Right cardiac atrium (tissue), 5 donors: ENCODE data around the gene NCKAP5. TPM values are rescaled to one million over a fixed set of nuclear protein-coding genes. Genes with fewer than 3 reads are reported as not detected.

Source experiments
- ATAC-seq, 2 donors: fragments of 200-7000 bp; cut with Tn5 transposase; one replicate each; pipeline versions ENCODE4 v1.8.0 to v1.9.1; 2020; ENCODE audit warnings: moderate library complexity in 2 of 2, mild to moderate bottlenecking in 1 of 2
- DNase-seq, 3 donors: peaks; one replicate each; pipeline ENCODE4 v3.0.0-alpha.2; 2020
- H3K27ac ChIP-seq: one replicate; pipeline ENCODE4 v1.5.1; 2013; ENCODE audit warnings: mild to moderate bottlenecking, low read length, control low read depth, moderate library complexity
- H3K27me3 ChIP-seq: one replicate; pipeline ENCODE4 v1.6.1; 2013; ENCODE audit not compliant: control insufficient read depth, insufficient read depth
- H3K4me1 ChIP-seq: one replicate; pipeline ENCODE4 v1.6.1; 2013; ENCODE audit warnings: low read length; ENCODE audit not compliant: control insufficient read depth, insufficient read depth
- H3K4me3 ChIP-seq: one replicate; pipeline ENCODE4 v1.5.1; 2013; ENCODE audit warnings: low read length, control low read depth
- H3K9me3 ChIP-seq: one replicate; pipeline ENCODE4 v1.6.1; 2013; ENCODE audit warnings: low read length; ENCODE audit not compliant: control insufficient read depth
- WGBS: extraction: QIAGEN DNeasy Blood & Tissue Kit; methylation state at CpG from one replicate; pipeline ENCODE4 v1.1.7; 2013; 5-methylcytosine and 5-hydroxymethylcytosine counted together
- intact Hi-C, 4 donors: fragments of 100-400 bp; cut with DNase I; formaldehyde crosslinking; loops; one replicate each; pipeline versions ENCODE4 v1.11.0 to v1.14.0; 2022 to 2023
- polyA plus RNA-seq: library from polyadenylated mRNA; stranded (reverse); fragments of 200-250 nt; gene quantifications from one replicate; pipeline ENCODE4 v1.2.3, GENCODE V29; 2013
- total RNA-seq, 4 donors: library from RNA; stranded (reverse); fragmentation: NEBNext Ultra II Directional; extraction: Animal tissue kit (Norgen Biotek cat#: 25700); gene quantifications; one replicate each; pipeline ENCODE4 v1.2.1, GENCODE V29; 2021
- donor health status: healthy with polysubstance abuse.
- donor health status: DM: no; HTN: yes; CAD: no.
- donor health status: DM: no; HTN: no; CAD: no.
- donor health status: DM: no; HTN: yes; CAD: no; lungs with severe emphysema.
- donor health status: DM: yes; HTN: yes; CAD: no.

NCKAP5 gene
- total and polyA plus RNA-seq, 5 donors = 3.8 to 11.1 (median 7.3) TPM

DNA sequence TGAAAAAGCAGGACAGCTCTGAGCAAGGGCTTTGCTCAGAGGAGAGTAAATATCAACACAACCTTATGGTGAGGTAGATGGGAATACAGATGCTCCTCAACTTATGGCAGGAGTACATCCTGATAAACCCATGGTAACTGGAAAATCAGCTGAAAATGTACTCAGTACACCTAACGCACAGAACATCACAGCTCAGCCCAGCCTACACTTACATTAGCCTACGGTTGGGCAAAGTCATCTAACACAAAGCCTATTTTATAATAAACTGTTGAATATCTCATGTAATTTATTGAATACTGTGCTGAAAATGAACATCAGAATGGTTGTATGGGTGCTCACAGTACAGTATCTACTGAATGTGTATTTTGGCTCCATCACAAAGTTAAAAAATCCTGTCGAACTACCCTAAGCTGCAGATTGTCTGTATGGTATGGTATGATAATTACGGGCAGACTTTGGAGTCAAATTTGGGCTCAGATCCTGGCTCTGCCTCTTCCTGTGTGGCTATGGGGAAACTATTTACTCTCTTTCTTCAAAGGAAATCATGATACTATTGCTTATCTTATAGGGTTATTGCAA lies 778.0 kb downstream of the NCKAP5 start:
- no peaks in the 10 kb centered on the region for H3K4me1 ChIP-seq
- ATAC-seq (no peak), DNase-seq (no peak)
- H3K27me3 ChIP-seq = no peaks in the 10 kb centered on the region
- no peak overlapping the region for H3K27ac ChIP-seq
- no peak overlapping the region for H3K4me3 ChIP-seq
- no peaks in the 10 kb centered on the region for H3K9me3 ChIP-seq
- intact Hi-C loops = no loop called here
- 33% methylated on average over 4 of the region's 4 CpGs for WGBS

DNA sequence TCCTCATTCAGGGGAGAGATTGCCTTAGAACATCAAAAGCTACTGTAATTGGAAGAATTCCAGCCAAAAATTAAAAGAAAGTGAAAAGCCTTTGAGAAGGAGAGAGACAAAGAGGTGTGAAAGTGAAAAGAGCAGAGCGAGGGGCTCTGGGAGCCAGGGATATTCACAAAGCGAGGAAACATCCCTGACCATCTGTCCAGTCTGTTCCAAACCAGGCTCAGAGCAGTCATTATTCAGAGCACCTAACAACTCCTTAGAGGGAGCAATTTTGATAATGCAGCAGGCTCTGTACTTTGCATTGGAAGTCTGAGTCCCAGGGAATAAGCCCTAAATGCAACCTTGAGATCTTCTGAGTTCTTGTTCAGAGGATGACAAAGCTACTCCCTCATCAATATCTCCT lies 779.2 kb downstream of the NCKAP5 start:
- ATAC-seq = no peak
- Histone ChIP-seq H3K27ac (no peak overlapping the region), H3K4me3 (no peak overlapping the region), H3K4me1 (no peaks in the 10 kb centered on the region), H3K27me3 (no peaks in the 10 kb centered on the region), H3K9me3 (no peaks in the 10 kb centered on the region)
- intact Hi-C loops = no loop called here
- DNase-seq = no peak
- WGBS = 94% methylated on average over 2 of the region's 2 CpGs

DNA sequence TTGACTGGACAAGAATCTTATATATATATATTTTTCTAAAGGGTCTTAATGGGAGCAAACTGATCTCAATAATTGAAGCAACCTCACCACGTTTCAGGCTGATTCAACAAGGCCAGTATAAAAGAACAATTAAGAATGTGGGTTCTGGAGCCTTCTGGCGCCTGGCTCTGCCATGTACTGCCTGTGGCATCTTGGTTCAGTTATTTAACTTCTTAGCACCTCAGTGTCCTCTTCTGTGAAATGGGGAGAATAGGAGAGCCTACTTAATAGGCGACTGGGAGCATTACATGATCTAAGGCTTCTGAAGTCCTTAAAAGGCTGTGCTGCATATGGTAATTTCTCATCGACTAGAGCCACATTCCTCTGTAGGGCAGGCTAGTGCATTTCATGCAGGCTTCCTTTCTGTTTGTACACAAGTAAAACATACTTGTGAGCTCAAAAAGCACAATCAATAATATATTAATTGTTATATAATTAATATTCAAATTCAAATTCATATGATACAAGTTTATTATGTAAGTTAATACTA lies 779.9 kb downstream of the NCKAP5 start:
- 64% methylated on average over 4 of the region's 4 CpGs for WGBS
- DNase-seq (no peak), ATAC-seq (no peak)
- Histone ChIP-seq H3K4me1 (no peaks in the 10 kb centered on the region), H3K27ac (no peak overlapping the region), H3K4me3 (no peak overlapping the region), H3K27me3 (no peaks in the 10 kb centered on the region), H3K9me3 (no peaks in the 10 kb centered on the region)
- intact Hi-C loops = no loop called here

DNA sequence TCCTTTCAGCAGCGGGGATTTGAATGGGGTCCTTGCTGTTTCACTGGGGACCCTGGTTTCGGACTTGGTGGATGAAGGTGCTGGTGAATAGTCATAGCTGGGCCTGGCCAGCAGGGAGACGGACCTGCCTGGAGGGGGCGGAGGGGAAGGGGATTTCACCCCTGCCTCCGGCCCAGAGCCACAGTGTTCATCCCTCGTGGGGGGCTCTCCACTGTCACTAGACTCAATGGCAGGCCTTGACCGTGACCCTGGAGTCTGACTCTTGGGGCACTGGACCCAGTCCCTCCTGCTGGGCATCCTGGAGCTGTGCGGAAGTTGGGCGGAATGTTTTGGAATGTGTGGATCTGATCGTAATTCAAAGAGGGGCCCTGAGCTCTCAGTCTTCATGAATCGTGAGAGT lies 784.4 kb downstream of the NCKAP5 start:
- WGBS = 86% methylated on average over 11 of the region's 11 CpGs
- H3K27me3 ChIP-seq = no peaks in the 10 kb centered on the region
- no peak overlapping the region for H3K4me3 ChIP-seq
- no peak overlapping the region for H3K27ac ChIP-seq
- ATAC-seq = no peak
- no peaks in the 10 kb centered on the region for H3K4me1 ChIP-seq
- intact Hi-C loops = no loop called here
- DNase-seq = no peak
- H3K9me3 ChIP-seq = no peaks in the 10 kb centered on the region

DNA sequence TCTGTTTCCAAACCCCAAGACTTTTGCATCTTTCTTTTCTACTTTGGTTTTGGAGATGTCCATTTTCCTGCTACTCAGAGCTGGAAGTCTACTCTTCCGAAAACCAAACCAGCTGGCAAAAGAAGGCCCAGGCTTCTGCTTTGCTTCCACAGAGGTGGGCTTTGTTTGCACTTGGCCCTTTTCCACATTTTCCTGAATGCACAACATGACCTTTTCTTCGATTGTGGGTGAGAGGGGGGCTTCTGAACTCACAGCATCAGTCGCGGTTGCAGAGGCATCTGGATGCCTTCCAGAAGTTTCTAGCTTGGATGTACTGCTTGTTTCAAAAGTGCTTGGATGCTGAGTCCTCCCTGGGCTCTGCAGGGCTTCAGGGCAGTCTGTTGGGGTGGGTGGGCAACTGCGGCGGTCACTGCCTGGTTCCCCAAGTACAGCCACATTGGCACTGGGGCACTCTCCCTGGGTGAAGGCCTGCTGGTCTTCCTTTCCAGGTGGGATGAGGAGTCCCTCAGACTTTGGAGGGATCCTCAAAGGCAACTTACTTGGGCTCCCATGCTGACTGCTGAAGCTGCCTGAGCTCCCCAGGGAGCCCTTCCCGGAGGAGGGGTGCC lies 786.0 kb downstream of the NCKAP5 start:
- H3K27ac ChIP-seq = no peak overlapping the region
- whole genome bisulfite sequencing = 81% methylated on average over 7 of the region's 7 CpGs
- H3K4me3 ChIP-seq = no peak overlapping the region
- DNase-seq (no peak), ATAC-seq (no peak)
- no peaks in the 10 kb centered on the region for H3K4me1 ChIP-seq
- intact Hi-C loops = no loop called here
- H3K27me3 ChIP-seq = no peaks in the 10 kb centered on the region
- no peaks in the 10 kb centered on the region for H3K9me3 ChIP-seq

DNA sequence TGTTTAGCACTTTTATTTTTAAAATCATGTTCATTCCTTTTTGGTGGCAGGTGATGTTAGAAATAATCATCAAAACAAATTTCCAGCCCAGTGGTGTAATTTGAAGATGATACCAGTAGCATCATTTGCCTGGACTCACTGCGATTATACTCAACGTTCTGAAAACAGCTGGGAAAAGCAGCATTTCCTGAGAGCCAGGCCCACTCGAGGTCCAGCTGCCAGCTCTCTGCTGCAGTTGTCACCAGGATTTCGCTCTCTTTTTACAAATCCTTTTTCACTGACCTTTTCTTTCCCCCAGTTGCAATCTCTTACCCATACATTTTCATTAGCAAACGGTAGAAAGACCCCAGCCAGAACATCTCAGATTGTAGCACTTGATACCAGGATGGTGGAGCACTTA lies 787.6 kb downstream of the NCKAP5 start:
- Histone ChIP-seq H3K4me3 (no peak overlapping the region), H3K4me1 (no peaks in the 10 kb centered on the region), H3K27me3 (no peaks in the 10 kb centered on the region), H3K9me3 (no peaks in the 10 kb centered on the region), H3K27ac (no peak overlapping the region)
- DNase-seq (no peak), ATAC-seq (no peak)
- intact Hi-C loops = no loop called here
- 50% methylated on average over 5 of the region's 5 CpGs for WGBS

DNA sequence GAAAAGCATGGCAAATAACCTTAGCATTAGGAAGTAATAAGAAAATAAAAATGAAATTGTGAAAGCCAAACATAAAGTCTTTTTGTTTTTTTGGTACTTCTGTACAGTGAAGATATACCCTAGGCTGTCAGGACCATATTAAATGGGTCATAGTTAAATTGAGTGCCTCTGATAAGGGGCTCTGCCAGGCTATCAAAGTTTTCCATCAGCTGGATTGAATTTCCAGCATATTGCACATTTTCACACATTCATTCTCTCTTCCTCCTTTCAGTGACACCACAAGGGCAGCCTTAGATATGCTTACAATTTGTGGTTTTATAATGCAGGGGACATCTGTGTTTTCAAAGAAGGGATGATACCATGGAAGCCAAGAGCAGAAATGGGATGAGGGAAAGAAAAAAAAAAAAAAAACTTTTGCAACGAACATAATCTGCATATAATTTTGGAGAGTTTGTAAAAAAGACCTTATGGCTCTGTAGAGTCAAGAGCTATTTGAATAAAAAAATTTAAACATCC lies 789.0 kb downstream of the NCKAP5 start:
- no peaks in the 10 kb centered on the region for H3K4me1 ChIP-seq
- H3K27ac ChIP-seq = no peak overlapping the region
- no peak overlapping the region for H3K4me3 ChIP-seq
- WGBS = 69% methylated on average over 1 of the region's 1 CpG
- no peaks in the 10 kb centered on the region for H3K9me3 ChIP-seq
- no peaks in the 10 kb centered on the region for H3K27me3 ChIP-seq
- intact Hi-C loops = no loop called here
- no peak for DNase-seq
- ATAC-seq = no peak

DNA sequence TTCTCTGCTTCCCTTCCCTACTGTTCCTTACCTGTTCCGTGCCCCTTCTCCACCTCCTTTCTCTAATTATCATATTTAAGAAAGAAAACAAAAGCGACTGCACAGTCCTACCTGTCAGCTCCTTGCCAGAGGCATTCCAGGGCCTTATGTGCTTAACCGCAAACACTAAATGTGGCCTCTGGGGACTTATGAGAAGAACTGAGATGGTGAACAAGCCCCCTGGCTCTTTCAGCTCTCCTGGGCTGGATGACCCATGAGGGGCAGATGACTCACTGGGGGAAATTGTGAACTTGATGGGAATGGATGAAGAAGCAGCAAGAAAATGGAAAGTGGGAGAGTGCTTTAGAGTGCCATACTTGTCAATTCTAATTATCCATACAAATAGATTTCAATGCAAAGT lies 792.0 kb downstream of the NCKAP5 start:
- intact Hi-C loops = no loop called here
- no peaks in the 10 kb centered on the region for H3K27me3 ChIP-seq
- H3K27ac ChIP-seq = no peak overlapping the region
- DNase-seq = no peak
- 64% methylated on average over 3 of the region's 3 CpGs for WGBS
- no peaks in the 10 kb centered on the region for H3K4me1 ChIP-seq
- H3K9me3 ChIP-seq = no peaks in the 10 kb centered on the region
- no peak overlapping the region for H3K4me3 ChIP-seq
- ATAC-seq = no peak

DNA sequence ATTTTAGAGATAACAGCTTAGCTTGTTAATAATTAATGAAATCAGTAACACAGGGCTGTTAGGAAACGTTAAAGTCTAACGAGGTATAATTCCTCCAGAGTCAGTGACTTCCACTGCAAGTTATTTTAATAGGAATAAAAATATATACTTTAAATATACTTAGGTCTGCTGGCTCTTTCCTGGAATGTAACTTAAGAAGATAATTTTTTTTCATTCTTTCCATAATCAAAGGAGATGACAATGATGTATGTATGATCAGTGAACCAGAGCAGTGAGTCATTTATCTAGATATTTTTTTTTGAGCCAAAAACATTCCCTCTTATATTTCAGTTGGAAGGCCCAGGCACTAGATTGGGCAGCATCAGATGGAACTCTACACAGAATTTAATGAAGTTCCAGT lies 794.1 kb downstream of the NCKAP5 start:
- Histone ChIP-seq H3K27me3 (no peaks in the 10 kb centered on the region), H3K27ac (no peak overlapping the region), H3K9me3 (no peaks in the 10 kb centered on the region), H3K4me1 (no peaks in the 10 kb centered on the region), H3K4me3 (no peak overlapping the region)
- DNase-seq (no peak), ATAC-seq (no peak)
- 74% methylated on average over 2 of the region's 2 CpGs for WGBS
- intact Hi-C loops = no loop called here

DNA sequence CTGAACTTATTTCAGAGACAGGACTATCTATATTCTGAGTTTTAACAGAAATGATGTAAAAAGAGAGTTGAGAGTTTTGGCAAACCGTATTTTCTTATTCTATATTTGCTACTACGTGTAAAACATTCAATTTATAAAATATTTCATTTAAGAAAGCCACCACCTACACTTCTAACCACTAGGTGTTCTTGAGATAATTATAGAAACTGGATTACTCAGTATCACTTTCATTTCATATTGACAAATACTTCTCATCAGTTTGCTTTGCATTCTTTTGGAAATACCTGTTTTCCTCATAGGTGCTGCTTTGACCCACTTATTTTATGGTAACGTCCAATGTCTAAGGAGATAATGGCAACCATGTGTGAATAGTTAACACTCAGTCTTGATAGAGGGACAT lies 794.9 kb downstream of the NCKAP5 start:
- no peaks in the 10 kb centered on the region for H3K9me3 ChIP-seq
- DNase-seq (no peak), ATAC-seq (no peak)
- no peak overlapping the region for H3K4me3 ChIP-seq
- 82% methylated on average over 3 of the region's 3 CpGs for WGBS
- no peaks in the 10 kb centered on the region for H3K27me3 ChIP-seq
- no peak overlapping the region for H3K27ac ChIP-seq
- intact Hi-C loops = no loop called here
- no peaks in the 10 kb centered on the region for H3K4me1 ChIP-seq

DNA sequence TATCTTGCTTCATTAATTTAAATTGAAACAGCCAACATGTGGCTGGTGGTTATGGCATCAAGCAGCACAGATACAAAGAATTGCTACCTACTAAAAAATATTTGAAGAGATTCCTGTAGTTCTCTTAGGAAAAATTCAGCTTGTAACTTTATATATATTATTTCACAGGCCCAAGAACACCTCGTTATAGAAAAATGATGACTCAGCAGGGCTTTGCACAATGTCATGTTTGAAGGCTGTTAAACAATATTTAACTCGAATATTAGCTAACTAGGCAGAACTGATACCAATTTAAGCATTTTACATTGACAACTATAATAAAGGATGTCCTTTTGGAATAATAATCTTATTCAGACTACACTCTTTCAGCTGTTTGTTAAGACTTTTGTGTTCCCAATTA lies 795.9 kb downstream of the NCKAP5 start:
- Histone ChIP-seq H3K9me3 (no peaks in the 10 kb centered on the region), H3K27me3 (no peaks in the 10 kb centered on the region), H3K27ac (no peak overlapping the region), H3K4me1 (no peaks in the 10 kb centered on the region), H3K4me3 (no peak overlapping the region)
- intact Hi-C loops = no loop called here
- WGBS = 76% methylated on average over 2 of the region's 2 CpGs
- no peak for DNase-seq
- no peak for ATAC-seq
